A172 (cell line): Measurements from ENCODE around the gene TGFBR1. TPM values are rescaled to one million over a fixed set of nuclear protein-coding genes. Genes with fewer than 3 reads are reported as not detected.
"Not testable (repeated sequence)": the region's sequence is repeated elsewhere in the genome, so short reads cannot be mapped to it uniquely, and the experiment has no call there.

Experiments used
- DNase-seq: peaks from one replicate; pipeline ENCODE4 v3.0.0-alpha.2; 2015; ENCODE audit warnings: low spot score
- total RNA-seq: library from RNA; depleted of rRNA; stranded (reverse); fragments of >200 nt; shearing (Covaris generic); gene quantifications from 2 replicates; pipeline ENCODE4 v1.2.3, GENCODE V29; 2014

The TGFBR1 gene
- total RNA-seq, 1 experiment from 2014 or later = 31.1 TPM

DNA sequence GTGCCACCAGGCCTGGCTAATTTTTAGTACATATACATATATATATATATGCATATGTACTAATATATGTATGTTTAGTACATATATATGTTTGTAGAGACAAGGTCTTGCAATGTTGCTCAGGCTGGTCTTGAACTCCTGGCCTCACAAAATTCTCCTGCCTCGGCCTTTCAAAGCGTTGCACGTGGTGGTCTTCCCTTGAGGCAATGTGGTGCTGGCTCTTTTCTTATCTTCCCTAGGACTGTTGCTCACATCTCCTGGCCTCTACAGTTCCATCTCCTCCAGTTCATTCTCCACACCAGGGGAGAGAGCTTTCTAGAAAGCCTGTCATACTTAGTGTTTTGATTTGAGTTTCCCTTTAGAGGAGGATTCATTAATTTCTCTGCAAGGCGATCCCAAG is 28.9 kb upstream of the TGFBR1 start:
- DNase-seq = no peak

DNA sequence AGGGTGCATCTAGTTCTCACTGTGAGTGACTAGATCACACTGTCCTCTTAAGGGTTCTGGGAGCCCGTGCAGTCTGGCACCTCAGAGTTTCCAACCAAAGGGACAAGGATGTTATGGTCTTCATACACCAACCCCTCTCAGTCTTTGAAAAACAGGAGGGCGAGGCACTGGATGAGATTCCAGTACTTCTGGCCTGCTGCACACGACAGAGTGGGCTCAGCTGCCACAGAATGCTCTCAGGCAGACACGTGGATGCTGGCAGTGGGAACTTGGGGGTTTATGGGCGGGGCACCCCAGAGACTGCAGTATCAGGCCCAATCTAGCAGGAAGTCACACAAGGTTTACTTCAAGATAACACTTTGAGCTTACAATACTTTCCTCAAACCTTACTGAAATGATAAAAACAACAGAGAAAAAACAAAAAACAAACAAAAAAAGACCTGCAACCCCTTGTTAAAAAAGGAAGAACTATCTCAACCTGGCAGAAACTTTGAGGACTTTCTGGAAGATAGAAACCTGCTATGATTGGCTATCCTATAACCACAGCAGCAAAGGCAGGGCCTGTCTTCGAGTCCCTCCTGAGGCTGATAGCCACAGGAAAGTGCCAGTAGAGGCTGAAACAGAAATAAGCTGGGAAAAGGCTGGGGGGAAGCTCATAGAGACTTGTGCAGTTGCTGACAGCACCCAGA is 28.3 kb upstream of the TGFBR1 start:
- no peak for DNase-seq

GRCh38 chr9:99078717-99079116 is 26.2 kb upstream of the TGFBR1 start:
- no peak for DNase-seq

DNA sequence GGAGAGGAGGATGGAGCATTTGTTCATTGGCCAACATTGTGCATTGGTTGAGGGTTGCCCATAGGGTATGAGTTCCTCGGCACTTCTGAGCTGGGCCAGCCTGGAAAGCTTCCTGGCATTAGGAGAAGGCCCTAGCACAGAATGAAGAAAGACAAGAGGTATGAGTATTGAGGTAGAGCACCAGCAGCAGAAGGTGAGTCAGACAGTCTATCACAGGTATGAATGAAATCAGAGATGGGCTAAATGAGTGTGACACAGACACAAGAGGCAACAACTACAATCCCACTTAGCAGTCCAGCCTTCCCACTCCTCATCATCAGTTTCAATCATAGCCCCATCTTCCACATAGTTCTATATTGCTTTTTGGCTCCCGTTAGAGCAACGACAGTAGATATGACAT is 25.4 kb upstream of the TGFBR1 start:
- DNase-seq = no peak

DNA sequence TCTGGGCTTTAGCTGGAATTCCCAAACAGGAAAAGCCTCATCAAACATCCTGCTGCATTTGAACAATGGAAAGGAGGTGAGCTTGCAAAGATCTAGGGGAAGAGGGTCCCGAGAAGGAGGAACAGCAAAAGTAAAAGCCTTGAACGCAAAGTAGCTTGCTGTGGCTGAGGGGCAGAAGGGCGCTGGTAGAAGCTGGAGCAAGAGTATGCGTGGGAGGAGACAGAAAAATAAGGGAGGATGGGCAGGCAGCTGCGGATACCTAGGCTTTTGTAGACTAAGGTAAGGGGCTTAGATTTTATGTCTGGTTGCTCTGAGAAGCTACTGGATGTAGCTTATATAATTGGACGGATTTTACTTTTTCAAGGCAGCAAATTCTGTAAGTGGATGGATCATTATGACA is 21.9 kb upstream of the TGFBR1 start:
- no peak for DNase-seq

DNA sequence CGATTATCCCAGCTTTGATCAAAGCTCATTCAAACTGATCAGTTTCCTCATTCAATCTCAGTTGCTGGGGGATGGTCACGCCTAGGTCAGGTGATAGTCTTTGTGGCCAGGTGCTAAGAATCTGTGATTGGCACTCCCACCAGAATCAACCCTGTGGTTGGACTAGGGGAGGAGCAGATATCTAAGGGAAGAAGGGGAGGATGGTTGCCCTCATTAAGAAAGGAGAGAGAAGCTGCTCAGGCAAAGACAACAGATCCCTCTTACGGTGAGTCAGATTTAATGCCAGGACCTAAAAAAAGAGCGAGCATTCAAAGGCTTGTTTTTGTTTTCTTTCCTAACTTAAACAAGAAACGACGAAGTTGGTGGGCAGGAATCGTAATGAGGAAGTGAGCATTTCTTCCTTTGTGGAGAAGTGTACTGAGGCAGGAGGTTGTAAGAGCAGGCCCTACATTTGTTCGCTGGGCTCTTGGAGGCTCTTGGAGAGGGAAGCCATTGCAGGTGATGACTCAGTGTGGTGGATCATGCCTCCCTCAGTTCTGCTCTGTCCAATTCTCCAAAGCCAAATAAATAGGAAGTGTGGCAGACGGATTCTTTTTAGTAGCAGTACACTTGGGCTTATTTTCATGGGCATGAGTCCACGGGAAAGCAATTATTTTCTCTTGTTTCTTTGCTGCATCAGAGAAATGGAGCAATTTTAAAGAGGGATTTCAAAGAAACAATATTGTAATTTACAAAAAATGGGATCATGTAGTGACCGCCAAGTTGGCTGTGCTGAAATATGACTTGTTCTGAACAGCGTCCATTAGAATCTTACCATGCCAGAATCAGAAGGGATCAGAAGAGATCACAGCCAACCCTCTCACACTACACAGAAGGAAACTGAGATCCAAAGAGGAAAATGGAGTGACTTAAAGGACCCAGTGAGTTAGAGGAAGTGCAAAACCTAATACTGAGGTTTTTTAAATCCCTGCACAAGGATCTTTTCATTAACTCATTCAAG is 18.7 kb upstream of the TGFBR1 start:
- peak; percentile 77 for DNase-seq

DNA sequence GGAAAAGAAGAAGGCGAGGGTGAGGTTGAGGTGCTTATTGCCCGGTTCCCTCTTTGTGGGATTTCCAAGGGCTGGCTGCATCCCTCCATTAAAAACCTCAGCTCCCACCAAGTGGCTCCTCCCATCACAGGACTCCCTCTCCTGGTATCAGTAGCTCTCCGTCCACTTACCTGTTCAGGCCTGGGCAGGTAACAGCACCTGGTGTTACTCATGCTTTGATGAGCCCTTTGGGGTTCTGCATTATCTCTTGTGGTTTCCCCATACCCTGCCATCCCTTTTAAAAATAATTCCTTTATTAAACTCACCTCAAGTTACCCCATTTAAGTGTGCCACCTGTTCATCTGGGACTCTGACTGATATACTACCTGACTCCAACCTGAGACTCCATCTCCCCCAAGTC is 17.5 kb upstream of the TGFBR1 start:
- no peak for DNase-seq

- DNase-seq = no peak
Measured at GRCh38 chr9:99090336-99091130, 14.4 kb upstream of the TGFBR1 start.

GRCh38 chr9:99092643-99093491 is 12.0 kb upstream of the TGFBR1 start:
- no peak for DNase-seq

- no peak for DNase-seq
Measured at GRCh38 chr9:99093492-99093791, 11.5 kb upstream of the TGFBR1 start.

DNA sequence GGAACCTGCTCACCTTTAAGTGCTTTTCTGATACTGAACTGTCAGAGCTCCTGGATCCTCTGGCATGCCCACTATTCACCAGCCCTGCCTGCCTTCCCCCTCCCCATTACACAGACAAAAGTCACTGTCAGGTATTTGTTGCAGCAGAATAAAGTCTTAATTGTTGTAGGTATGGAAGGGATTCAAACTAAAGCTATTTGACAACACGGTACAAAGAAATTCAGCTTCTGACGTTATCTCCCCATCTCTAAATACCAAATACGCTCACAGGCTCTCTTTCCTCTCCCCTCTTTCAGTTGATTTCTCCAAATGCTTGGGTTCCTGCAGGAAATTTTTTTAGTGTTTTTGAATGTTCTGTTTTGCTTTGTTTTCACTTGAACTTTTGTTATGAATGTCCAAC is 9.3 kb upstream of the TGFBR1 start:
- no peak for DNase-seq

DNA sequence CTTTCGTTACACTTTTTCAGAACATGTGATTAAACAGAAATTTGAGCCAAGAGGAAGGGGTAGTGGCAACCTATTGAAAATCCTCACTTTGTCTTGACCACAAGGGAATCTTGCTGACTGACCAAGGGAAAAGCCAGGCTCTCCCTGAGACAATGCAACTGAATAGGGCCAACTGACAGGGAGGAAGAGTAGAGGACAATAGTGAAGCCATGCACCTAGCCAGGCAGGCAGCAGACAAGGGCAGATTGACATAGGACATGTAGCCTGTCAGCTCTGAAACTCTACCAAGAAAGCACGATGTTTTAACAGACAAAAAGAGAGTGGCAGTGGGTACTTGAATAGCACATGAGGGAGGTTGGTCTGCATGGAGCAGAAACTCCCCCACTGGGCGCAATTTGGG is 8.5 kb upstream of the TGFBR1 start:
- no peak for DNase-seq

DNA sequence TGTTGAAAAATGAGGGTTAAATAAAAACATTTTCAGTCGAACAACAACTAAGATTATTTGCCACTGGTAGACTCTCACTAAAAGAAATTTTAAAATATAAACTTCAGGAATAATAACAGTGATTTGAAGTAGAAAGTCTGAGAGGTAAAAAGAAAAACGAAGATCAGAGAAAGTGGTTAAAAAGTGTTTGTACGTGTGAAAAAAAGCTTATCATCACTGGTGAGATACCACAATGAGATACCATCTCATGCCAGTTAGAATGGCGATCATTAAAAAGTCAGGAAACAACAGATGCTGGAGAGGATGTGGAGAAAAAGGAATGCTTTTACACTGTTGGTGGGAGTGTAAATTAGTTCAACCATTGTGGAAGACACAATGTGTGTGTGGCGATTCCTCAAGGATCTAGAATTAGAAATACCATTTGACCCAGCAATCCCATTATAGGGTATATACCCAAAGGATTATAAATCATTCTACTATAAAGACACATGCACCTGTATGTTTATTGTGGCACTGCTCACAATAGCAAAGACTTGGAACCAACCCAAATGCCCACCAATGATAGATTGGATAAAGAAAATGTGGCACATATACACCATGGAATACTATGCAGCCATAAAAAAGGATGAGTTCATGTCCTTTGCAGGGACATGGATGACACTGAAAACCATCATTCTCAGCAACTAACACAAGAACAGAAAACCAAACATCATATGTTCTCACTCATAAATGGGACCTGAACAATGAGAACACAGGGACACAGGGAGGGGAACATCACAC is 4.9 kb upstream of the TGFBR1 start:
- DNase-seq = not testable (repeated sequence)

DNA sequence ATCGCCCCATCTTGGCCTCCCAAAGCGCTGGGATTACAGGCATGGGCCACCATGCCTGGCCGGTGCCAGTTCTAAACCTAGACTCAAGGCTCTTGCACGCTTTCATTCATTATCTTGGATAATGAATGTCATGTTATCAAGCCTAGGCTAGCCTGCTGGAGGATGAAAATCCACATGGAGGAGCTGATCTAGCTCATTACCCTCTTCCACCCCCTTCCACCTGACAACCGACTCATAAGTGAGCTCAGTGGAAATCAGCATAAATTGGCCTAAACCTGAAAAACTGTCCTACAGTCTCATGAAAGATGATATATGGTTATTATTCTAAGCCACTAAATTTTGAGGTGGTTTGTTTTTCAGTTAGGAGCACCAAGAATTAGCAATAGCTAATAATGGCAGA is 3.6 kb upstream of the TGFBR1 start:
- no peak for DNase-seq

DNA sequence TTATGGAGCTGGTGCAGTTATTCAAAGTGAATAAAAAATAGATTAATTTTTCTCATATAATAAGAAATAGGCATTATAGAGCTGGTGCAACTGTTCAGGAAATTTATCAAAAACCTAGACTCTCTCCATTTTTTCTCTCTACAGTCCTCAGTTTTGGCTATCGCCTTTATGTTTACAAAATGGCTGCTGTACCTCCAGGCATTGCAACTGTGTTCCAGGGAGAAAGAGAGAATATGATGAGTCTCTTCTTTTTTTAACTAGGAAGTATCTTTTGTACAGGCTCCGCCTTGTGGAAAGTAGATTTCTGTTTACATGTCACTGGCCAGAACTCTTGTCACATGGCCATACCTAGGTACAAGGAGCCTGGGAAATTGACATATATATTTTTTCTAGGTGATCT is 3.1 kb upstream of the TGFBR1 start:
- no peak for DNase-seq

DNA sequence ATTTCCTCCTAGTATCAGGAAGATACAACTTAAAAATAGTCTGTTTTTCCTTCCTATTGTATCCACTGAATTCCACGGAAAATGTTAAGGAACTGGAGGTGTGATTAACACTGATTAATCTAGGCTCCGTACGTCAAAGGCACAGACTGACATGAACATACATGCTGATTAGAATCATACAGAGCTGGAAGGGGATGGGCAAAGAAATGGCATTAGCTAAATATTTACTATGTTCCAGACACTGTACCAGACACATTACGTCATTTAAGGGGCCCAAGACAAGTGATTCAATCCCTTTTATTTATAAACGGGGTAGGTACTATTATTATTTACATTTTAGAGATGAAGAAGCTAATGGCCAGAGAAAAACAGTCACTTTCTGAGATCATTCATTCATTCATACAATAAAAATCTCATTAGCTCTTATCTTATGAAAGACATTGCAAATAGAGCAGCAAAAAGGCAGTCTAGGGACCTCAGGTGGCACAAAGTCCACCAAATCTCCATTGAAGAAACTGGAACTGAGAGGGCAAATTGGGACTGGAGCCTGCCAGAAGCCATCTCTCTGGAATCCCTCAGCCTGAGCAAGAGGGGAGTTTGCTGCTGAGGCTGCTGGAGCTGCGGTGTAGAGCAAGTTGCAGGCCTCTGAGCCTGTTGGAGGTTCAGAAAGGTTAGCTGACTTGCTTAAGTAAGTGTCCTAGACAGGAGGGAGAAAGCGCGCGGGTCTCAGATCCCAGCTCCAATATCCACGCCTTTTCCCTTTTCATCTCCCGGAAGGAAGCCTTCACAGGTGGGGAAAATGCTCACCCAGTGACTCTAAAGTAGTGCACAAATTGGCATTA is 1.6 kb upstream of the TGFBR1 start:
- DNase-seq = no peak

DNA sequence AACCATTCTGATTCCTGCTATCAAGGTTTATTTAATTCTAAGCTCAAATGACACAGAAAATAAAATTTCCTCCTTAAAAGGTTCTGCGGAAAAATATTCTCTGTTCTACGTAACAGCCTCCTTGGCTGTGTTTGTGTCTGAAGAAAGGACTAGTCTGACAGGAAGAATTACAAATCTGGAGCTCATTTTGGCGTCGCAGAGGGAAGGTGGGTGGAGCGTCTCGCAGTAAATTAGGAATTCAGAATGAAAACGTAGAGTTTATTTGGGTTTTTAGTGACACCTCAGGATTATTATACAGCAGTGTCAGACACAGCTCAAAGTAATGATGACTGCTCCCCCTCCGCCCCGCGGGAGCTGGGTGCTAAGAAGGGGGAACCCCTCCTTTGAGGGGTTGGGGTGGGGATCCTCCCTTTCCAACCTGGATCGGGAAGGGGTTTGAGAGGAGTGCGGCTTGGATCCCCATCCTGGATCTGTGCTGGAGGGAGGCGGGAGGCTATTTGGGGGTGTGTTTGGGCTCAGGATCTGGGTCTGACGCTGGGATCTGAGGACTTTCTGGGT is 933 bp upstream of the TGFBR1 start:
- DNase-seq = no peak

DNA sequence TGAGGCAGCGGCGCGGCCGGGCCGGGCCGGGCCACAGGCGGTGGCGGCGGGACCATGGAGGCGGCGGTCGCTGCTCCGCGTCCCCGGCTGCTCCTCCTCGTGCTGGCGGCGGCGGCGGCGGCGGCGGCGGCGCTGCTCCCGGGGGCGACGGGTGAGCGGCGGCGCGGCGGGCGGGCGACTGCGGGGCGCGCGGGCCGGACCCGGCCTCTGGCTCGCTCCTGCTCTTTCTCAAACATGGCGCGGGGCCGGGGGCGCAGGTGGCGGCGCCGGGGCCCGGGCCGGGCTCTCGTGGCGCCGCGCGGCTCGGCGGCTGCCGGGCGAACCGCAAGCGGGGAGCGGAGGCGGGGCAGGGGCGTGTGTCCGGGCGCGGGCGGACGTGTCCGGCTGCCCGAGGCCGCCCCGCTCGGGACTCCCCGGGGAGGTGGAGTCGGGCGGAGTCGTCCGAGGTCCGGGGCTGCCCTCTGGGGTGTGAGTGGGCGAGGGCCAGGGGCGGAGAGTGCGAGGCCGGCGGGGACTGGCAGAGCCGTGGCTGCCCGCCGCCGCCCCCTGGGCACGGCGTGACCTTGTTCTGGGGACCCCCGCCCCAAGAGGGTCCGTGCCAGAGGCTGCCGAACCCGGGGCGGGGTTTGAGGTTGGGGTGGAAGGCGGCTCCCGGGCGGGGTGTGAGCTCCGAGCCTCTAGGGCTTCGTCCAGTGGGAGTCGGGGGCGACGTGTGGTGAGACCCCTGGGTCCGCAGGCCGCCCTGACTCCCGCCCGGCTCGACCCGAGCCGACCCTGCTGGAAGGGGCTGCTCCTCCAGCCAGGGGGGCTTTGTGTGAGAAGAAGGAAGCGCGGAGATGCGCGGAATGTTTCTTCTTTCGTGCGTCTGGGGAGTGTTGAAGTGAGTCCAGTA is 485 bp downstream of the TGFBR1 start:
- peak; percentile 47 for DNase-seq

GRCh38 chr9:99106044-99106375 is 1.1 kb downstream of the TGFBR1 start:
- DNase-seq = no peak
